Brain microvascular endothelial cell (primary cell): ENCODE data around the gene SLC22A31.

Experiments used
- DNase-seq: peaks from one replicate; pipeline ENCODE4 v3.0.0-alpha.2; 2020
- H3K27ac ChIP-seq: fragments of 250-450 bp; sonication (Bioruptor Pico); 2 replicates; pipeline ENCODE4 v1.5.1; 2020; ENCODE audit warnings: mild to moderate bottlenecking, moderate library complexity
- H3K27me3 ChIP-seq: fragments of 250-450 bp; sonication (Bioruptor Pico); replicated peaks from 2 replicates; pipeline ENCODE4 v1.5.1; 2020; ENCODE audit warnings: mild to moderate bottlenecking
- H3K36me3 ChIP-seq: fragments of 250-450 bp; sonication (Bioruptor Pico); replicated peaks from 2 replicates; pipeline ENCODE4 v1.5.1; 2020; ENCODE audit warnings: mild to moderate bottlenecking
- H3K4me3 ChIP-seq: 2 replicates; pipeline ENCODE4 v1.5.1; 2011; ENCODE audit warnings: low read depth, mild to moderate bottlenecking, control low read depth, low read length, moderate library complexity
- in situ Hi-C: cut with HindIII; loops from 2 replicates; pipeline ENCODE4 v1.10.0; 2017; ENCODE audit warnings: low sequenced_read_pairs, low pct_ligation_motif_present
- TF ChIP-seq, protein P1 (sequence below): IDR thresholded peaks from 2 replicates; pipeline ENCODE4 v1.5.1; 2011; ENCODE audit warnings: low read depth, mild to moderate bottlenecking, moderate library complexity, low read length, control low read depth, inconsistent platforms; ENCODE audit errors: missing control alignments

Gene SLC22A31

DNA sequence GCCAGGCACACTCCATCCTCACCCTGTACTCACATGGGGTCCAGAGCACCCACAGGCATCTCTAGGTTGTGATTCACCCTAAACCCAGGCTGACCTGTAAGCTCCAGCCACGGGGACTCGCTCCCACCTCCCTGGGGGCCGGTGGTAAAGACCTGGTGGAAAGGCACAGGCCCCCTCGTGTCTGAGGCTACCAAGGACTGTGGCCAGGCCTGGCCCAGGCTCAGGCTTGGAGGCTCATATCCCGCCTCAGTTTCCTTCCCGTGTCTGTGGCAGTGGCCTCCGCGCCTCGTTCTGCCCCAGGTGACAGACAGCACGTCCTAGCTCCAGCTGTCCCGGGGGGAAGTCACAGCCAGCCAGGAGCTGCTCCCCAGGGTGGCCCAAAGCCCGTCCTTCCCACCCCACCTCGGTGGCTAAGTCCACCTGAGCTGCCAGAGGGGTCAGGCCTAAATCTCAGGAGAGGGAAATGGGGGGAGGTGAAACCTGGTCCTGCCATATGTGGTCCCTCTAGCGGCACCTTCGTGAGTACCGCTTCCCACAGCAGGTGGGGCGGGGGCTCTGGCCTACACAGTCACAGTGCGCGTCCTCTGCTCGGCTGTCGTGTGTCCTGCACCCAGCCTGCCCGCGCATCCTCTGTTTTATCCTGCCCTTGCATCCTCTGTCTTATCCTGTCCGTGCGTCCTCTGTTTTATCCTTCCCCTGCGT lies 16.2 kb downstream of the SLC22A31 start:
- no peak for DNase-seq
- H3K36me3 ChIP-seq = no peaks in the 10 kb centered on the region
- H3K27ac ChIP-seq = no peak overlapping the region
- no peaks in the 10 kb centered on the region for H3K27me3 ChIP-seq
- no peak overlapping the region for H3K4me3 ChIP-seq
- TF ChIP-seq, protein P1, sequence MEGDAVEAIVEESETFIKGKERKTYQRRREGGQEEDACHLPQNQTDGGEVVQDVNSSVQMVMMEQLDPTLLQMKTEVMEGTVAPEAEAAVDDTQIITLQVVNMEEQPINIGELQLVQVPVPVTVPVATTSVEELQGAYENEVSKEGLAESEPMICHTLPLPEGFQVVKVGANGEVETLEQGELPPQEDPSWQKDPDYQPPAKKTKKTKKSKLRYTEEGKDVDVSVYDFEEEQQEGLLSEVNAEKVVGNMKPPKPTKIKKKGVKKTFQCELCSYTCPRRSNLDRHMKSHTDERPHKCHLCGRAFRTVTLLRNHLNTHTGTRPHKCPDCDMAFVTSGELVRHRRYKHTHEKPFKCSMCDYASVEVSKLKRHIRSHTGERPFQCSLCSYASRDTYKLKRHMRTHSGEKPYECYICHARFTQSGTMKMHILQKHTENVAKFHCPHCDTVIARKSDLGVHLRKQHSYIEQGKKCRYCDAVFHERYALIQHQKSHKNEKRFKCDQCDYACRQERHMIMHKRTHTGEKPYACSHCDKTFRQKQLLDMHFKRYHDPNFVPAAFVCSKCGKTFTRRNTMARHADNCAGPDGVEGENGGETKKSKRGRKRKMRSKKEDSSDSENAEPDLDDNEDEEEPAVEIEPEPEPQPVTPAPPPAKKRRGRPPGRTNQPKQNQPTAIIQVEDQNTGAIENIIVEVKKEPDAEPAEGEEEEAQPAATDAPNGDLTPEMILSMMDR = no peak
- in situ Hi-C loops = no loop called here

DNA sequence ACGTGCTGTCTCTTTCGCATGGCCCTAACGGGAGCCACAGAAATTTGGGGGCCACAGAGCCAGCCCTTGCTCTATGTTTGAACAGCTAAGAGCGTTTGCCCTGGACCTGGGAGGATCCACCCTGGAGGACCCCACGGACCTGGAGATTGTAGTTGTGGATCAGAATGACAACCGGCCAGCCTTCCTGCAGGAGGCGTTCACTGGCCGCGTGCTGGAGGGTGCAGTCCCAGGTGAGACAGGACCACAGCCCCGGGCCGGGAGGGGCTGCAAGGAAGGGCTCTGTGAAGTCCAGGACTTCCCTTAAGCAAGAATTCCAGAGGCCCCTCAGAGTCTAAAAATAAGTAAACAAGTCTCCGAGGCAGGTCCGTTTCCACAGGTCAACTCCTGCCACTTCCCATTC lies 16.9 kb downstream of the SLC22A31 start:
- TF ChIP-seq, protein P1 = no peak
- no peak overlapping the region for H3K4me3 ChIP-seq
- no peak for DNase-seq
- no peaks in the 10 kb centered on the region for H3K36me3 ChIP-seq
- H3K27me3 ChIP-seq = no peaks in the 10 kb centered on the region
- in situ Hi-C loops = no loop called here
- no peak overlapping the region for H3K27ac ChIP-seq

DNA sequence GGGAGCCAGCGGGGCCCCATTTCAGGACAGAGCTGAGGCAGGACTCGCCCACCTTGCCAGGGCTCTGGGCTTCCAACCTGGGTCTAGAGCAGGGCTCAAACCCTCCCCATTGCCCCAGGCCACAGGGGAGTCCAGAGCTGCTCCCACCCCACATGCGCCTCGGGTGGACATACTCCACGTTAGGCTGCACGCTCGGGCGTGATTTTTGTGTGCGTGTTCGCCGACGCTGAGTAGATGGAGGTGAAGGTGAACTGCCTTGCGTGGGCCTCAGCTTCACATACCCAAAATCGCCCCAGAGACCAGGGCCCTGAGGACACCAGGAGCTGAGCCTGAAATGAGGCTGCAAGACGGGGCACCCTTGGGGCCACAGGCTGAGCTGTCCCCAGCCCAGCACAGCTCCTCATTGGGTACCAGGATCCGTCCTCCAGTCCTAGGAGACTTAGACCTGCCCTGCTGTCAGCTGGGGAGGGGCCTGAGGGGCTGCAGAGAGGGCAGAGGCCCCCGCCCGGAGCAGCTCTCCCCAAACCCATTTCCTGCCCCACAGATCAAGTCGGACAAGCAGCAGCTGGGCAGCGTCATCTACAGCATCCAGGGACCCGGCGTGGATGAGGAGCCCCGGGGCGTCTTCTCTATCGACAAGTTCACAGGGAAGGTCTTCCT lies 20.6 kb downstream of the SLC22A31 start:
- no peaks in the 10 kb centered on the region for H3K27me3 ChIP-seq

DNA sequence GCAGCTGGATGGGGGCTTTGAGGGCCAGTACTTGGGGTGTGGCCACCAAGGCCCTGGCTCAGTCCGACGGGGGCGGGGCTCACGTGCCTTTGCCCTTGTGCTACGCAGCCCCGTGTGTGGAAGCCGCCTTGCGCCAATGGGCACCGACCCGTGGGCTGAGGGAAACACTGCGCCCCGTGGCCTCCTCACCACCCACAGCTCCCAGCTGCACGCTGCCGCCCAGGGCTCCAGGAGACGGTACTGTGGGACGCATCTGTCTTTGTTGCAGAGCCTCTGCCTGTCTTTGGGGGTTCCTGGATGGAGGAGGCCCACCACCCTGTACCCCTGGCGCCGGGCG lies 21.2 kb downstream of the SLC22A31 start:
- in situ Hi-C loops = no loop called here
- no peak for DNase-seq

More for the DNA sequence above, 20.6 kb downstream of the SLC22A31 start:
- Histone ChIP-seq H3K36me3 (no peaks in the 10 kb centered on the region), H3K27ac (no peak overlapping the region), H3K4me3 (no peak overlapping the region)
- in situ Hi-C loops = no loop called here
- no peak for DNase-seq
- TF ChIP-seq, protein P1 = no peak

DNA sequence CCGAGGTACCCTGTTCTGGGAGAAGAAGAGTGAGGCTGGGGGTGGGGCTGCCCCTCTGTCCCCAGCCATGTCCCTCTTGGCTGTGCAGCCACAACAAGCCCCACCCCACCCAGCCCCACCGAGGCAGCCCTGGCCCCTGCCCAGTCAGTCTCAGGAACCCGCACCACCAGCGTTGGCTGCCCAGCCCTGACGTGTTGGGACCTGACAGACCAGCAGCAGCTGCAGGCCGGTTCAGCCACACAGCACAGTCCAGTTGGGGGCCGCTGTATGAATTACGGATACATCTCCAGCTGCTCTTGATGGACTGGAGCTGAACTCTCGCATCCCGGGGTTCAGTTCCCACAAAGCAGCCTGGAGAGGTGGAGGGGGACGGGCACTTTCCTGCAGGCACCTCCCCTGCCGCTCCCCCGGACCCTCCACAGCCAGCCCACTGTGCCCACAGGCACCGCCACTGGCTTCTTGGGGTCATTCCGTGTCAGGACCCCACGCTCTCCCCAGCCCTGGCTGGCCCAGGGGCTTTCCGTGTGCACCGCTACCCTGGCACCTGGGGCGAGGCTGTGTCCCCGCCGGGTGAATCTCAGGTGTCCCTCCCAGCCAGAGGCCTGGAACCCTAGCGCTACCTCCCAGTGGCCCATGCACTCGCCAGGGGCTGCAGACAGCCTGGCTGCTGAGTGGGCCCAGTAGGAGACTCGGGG lies 21.7 kb downstream of the SLC22A31 start:
- TF ChIP-seq, protein P1 = no peak
- H3K27me3 ChIP-seq = no peaks in the 10 kb centered on the region

More for the DNA sequence above, 21.2 kb downstream of the SLC22A31 start:
- H3K4me3 ChIP-seq = no peak overlapping the region
- H3K27ac ChIP-seq = no peak overlapping the region
- H3K27me3 ChIP-seq = no peaks in the 10 kb centered on the region
- TF ChIP-seq, protein P1 = no peak
- no peaks in the 10 kb centered on the region for H3K36me3 ChIP-seq

More for the DNA sequence above, 21.7 kb downstream of the SLC22A31 start:
- no peak overlapping the region for H3K27ac ChIP-seq
- in situ Hi-C loops = no loop called here
- no peaks in the 10 kb centered on the region for H3K36me3 ChIP-seq
- H3K4me3 ChIP-seq = no peak overlapping the region
- DNase-seq = no peak
